ENCODE results near the gene KNDC1.
"Not testable (repeated sequence)": the region's sequence is repeated elsewhere in the genome, so short reads cannot be mapped to it uniquely, and the experiment has no call there.

KNDC1 gene

DNA sequence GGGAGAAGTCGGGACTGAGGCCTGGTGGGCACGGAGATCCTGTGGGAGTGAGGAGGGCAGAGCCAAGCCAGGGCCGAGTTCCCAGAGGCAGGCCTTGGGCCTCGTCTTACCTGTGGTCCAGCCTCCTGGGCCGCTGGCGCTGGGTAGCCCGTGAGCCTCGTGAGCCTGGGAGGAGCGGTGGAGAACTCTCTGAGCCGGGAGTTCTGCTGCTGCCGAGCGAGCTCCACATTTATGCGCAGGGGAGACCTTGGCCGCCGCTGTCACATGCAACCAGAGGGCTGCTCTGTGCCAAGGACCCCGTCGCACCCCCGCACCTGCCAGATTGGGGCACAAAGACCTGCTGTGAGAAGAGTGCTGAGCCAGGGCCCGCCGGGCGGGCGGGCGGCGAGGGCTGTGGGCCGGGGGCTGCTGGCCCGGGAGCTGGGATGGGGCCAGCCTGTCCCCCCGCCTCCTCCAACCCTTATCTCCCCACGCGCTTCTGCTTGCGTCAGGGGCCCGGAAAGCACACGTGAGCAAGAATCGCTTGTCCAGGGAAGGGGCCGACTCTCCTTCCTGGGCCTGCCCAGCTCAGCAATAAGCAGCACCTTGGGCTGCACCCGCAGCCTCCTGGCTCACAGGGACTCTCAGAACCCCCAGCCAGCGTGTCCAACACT lies 87.8 kb downstream of the KNDC1 start:
- DNase-seq, result no peak

DNA sequence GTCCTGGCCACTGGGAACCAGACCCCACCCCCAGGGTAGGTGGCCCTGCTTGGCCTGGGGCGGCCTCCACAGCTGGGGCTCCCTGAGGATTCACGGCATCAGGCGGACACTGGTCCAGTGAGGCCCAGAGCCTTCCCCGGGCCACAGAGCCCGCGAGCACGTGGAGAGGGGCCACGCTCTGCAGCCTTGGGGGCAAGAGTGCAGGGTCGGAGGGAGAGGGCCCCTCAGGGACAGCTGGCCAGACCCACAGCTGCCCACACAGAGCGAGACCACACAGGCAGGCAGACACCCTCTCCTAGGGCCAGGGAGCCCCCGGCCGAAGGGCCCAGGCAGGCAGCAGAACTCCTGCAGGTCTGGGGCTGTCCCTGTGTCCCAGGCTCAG lies 88.3 kb downstream of the KNDC1 start:
- no peak for DNase-seq

GRCh38 chr10:133249094-133249780 lies 89.2 kb downstream of the KNDC1 start:
- DNase-seq, result no peak

- DNase-seq, result no peak
Observed at GRCh38 chr10:133249975-133250754, 90.1 kb downstream of the KNDC1 start.

- no peak for DNase-seq
Observed at GRCh38 chr10:133251388-133252222, 91.6 kb downstream of the KNDC1 start.

DNA sequence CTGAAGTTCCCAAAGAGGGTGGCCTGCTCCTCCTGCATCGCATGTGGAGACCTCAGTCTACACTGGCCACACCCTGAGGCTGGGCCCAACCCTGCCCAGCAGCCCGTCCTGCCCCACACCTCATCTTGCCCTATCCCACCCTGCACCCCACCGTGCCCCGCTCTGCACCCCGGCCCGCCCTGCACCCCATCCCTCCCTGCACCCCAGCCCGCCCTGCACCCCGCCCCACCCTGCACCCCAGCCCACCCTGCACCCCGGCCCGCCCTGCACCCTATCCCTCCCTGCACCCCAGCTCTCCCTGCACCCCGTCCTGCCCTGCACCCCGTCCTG lies 92.2 kb downstream of the KNDC1 start:
- no peak for DNase-seq

DNA sequence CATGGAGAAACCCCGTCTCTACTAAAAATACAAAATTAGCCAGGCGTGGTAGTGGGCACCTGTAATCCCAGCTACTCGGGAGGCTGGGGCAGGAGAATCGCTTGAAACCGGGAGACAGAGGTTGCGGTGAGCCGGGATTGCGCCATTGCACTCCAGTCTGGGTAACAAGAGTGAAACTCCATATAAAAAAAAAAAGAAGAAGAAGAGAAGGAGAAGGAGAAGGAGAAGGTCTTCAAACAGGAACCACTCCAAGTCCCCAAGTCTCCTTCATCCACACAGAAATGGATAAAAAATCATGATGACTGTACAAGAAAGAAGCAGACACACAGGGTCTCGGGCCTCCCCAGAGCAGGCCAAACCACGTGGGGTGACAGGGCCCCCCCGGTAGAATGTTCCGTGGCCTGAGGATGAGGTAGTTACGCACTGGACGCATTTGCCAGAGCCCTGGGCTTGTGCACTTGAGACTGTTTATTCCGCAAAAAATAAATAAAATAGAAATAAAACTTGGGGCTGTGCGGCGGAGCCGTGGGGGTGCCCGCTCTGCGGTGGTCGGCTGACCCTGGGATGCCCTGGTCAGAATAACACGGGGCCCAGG lies 93.4 kb downstream of the KNDC1 start:
- no peak for DNase-seq

- no peak for DNase-seq
Observed at GRCh38 chr10:133254421-133255120, 94.6 kb downstream of the KNDC1 start.

GRCh38 chr10:133255323-133255722 lies 95.3 kb downstream of the KNDC1 start:
- no peak for DNase-seq

GRCh38 chr10:133257489-133258065 lies 97.6 kb downstream of the KNDC1 start:
- DNase-seq, result no peak

- no peak for DNase-seq
Observed at GRCh38 chr10:133258066-133258817, 98.2 kb downstream of the KNDC1 start.

DNA sequence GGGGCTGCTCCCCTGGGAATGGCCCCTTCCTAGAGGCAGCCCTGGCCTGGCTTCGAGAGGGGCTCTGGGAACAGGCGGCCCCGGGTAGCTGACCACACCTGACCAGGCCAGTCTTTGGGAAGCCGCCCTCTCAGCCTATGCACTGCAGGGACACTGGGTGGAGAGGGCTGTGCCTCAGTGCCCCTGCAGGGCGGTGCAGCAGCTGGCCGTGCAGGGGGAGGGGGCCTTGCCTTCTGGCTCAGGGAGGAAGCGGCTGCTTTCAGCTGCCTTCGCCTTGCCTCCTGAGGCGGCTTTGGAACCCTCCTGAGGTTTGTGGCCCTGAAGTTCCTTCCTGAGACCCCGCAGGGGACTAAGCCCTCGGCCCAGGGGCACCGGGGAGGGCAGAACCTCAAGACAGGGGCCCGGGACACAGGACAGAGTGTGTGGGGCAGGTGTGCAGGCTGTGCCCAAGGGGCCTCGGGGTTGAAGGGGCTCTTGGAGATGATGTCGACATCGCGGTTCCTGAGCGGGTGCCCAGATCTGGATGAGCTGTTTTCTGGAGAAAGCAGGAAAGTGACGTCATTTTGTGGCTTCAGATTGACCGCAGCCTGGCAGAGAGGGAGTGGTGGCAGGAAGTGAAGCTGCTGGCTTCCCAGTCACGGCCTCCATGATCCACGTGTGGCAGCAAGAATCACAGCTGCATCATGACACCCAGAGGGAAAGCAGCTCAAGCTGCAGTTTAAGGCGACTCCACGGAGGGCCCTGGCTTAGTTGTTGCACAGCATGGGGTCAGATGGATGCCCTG lies 99.0 kb downstream of the KNDC1 start:
- peak; percentile 87 to 89 for DNase-seq

GRCh38 chr10:133259602-133259989 lies 99.6 kb downstream of the KNDC1 start:
- DNase-seq, result no peak

DNA sequence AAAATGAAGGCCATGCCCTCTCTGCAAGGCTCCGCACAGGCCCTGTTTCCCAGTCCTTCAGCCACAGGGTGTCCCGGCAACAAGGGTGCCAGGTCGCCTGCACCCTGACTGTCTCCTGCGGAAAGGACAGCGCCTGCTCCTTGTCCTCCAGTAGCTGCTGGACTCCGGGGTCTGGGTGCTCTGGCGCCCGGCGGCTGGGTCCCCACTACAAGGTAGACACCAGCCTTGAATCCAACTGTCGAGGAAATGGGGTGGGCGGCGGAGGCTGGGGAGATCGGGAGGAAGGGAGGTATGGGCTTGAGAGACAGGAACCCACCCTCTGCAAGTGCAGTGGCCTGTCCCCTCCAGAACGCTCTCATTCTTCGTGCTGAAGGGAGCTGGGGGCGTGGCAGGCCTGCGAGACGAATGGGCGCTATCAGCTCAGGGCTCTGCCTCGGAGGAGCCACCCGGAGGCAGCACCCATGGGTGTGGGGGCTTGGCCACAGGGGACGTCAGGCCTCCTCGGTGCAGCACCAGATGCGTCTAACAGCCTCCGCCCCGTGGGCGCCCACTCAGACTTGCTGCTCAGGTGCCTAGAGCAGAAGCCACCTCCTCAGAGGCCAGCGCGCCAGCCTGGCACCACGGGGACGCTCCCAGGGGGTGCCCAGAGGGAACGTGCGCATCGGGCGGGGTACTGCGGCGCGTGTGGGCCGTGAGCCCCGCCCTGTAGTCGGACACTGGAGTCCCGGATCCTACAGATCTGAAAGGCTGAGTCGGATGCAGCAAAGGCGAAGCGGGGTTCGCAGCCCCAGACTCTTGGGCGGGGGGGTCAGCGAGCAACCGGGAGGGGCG lies 101.1 kb downstream of the KNDC1 start:
- peak; percentile 48 to 57 for DNase-seq

- DNase-seq, result peak; percentile 80 to 82
Observed at GRCh38 chr10:133261726-133262325, 101.8 kb downstream of the KNDC1 start.

- no peak for DNase-seq
Observed at GRCh38 chr10:133262696-133263095, 102.7 kb downstream of the KNDC1 start.

DNA sequence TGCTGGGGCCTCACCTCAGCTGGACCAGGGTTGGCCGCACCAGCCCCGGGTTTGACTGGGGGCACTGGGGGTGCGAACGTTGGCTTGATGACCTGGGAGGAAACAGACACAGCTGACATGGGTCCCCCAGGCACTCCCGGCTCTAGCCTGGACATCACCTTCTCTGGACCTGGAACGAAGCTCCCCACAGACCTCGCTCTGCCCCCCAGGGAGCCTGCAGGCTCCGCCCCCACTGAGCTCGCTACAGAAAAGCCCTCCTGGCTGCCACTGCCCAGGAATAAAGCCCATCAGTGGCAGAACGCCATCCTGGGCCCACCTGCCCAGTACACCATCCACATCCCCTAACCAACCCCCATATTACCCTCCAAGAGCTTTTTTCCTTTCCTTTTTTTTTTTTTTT lies 103.7 kb downstream of the KNDC1 start:
- DNase-seq, result no peak

- no peak for DNase-seq
Observed at GRCh38 chr10:133264461-133264860, 104.4 kb downstream of the KNDC1 start.

DNA sequence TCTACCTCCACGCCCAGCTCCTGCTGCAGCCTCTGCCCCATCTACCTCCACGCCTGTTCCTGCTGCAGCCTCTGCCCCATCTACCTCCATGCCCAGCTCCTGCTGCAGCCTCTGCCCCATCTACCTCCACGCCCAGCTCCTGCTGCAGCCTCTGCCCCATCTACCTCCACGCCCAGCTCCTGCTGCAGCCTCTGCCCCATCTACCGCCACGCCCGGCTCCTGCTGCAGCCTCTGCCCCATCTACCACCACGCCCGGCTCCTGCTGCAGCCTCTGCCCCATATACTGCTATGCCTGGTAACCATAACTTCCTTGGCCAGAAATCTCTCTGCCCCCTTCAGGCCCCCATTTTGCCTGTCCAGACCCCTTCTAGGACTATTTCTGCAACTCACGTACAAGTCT lies 105.0 kb downstream of the KNDC1 start:
- not testable (repeated sequence) for DNase-seq

Measured in activated CD4-positive, alpha-beta T cell treated with anti-CD3 and anti-CD28 coated beads, Interleukin-2, amount 50 U/mL, for 4 hours (primary cell).